IMR-90 (cell line): ENCODE measurements around the gene HLA-DOB. TPM values are rescaled to one million over a fixed set of nuclear protein-coding genes. Genes with fewer than 3 reads are reported as not detected.

ENCODE experiments used
- ATAC-seq: fragments of 200-7000 bp; cut with Tn5 transposase; 2 replicates; pipeline ENCODE4 v1.9.1; 2020; ENCODE audit warnings: low read depth, mild to moderate bottlenecking, moderate library complexity
- BruUV-seq: library from RNA; stranded (reverse); fragments of 400-500 nt; replicated peaks from 2 replicates; lab custom pipeline; 2021; lab: Mats Ljungman, UMichigan
- CTCF ChIA-PET: fragments of 300-600 bp; formaldehyde crosslinking; extraction: SDS; loops from one replicate; lab custom pipeline; 2021; ENCODE audit warnings: antibody characterized with exemption; lab: Yijun Ruan, JAX
- POLR2A ChIA-PET: fragments of 300-600 bp; sonication (Branson Sonifier 250); formaldehyde crosslinking; loops from one replicate; lab custom pipeline; 2022; ENCODE audit warnings: antibody characterized with exemption; ENCODE audit not compliant: unreplicated experiment; lab: Charles Lee
- DNase-seq: peaks from one replicate; pipeline ENCODE4 v3.0.0; 2013
- H2AFZ ChIP-seq: replicated peaks from 2 replicates; pipeline ENCODE3; 2013; ENCODE audit warnings: low read length, mild to moderate bottlenecking; ENCODE audit not compliant: poor library complexity
- H2AK5ac ChIP-seq: 2 replicates; pipeline ENCODE4 v1.6.1; 2013; ENCODE audit warnings: low read depth, low read length, inconsistent platforms
- H2AK9ac ChIP-seq: replicated peaks from 2 replicates; pipeline ENCODE3; 2013; ENCODE audit warnings: mild to moderate bottlenecking, low read depth, low read length, moderate library complexity; ENCODE audit not compliant: poor library complexity
- H2BK120ac ChIP-seq: 2 replicates; pipeline ENCODE4 v1.6.1; 2013; ENCODE audit warnings: low read depth, low read length, inconsistent platforms
- H2BK15ac ChIP-seq: 3 replicates; pipeline ENCODE4 v1.6.1; 2013; ENCODE audit warnings: low read depth, low read length, inconsistent platforms
- H2BK20ac ChIP-seq: 2 replicates; pipeline ENCODE4 v1.6.1; 2013; ENCODE audit warnings: low read depth, mild to moderate bottlenecking, inconsistent platforms, low read length, moderate library complexity
- H2BK5ac ChIP-seq: 2 replicates; pipeline ENCODE4 v1.6.1; 2013; ENCODE audit warnings: mild to moderate bottlenecking, low read depth, low read length, inconsistent platforms; ENCODE audit not compliant: poor library complexity, severe bottlenecking
- H3K14ac ChIP-seq: replicated peaks from 2 replicates; pipeline ENCODE4 v1.6.1; 2013; ENCODE audit warnings: low read depth, low read length, inconsistent platforms
- H3K18ac ChIP-seq: 2 replicates; pipeline ENCODE4 v1.6.1; 2013; ENCODE audit warnings: low read depth, low read length, control low read depth
- H3K23ac ChIP-seq: 2 replicates; pipeline ENCODE4 v1.6.1; 2013; ENCODE audit warnings: low read depth, low read length, inconsistent platforms
- H3K27ac ChIP-seq: 2 replicates; pipeline ENCODE4 v1.5.1; 2013; ENCODE audit warnings: mild to moderate bottlenecking, control low read depth, low read length; ENCODE audit not compliant: insufficient read depth
- H3K27me3 ChIP-seq: 2 replicates; pipeline ENCODE4 v1.6.1; 2013; ENCODE audit warnings: low read length; ENCODE audit not compliant: control insufficient read depth, insufficient read depth
- H3K36me3 ChIP-seq: 2 replicates; pipeline ENCODE4 v1.6.1; 2013; ENCODE audit warnings: low read length, mixed read lengths; ENCODE audit not compliant: control insufficient read depth, insufficient read depth
- H3K4ac ChIP-seq: 2 replicates; pipeline ENCODE4 v1.6.1; 2013; ENCODE audit warnings: low read depth, low read length, inconsistent platforms
- H3K4me1 ChIP-seq: 2 replicates; pipeline ENCODE4 v1.6.1; 2013; ENCODE audit warnings: low read length, mixed read lengths; ENCODE audit not compliant: control insufficient read depth, insufficient read depth
- H3K4me2 ChIP-seq: 2 replicates; pipeline ENCODE4 v1.6.1; 2013; ENCODE audit warnings: low read depth, mild to moderate bottlenecking, control low read depth, low read length, moderate library complexity
- H3K4me3 ChIP-seq: 2 replicates; pipeline ENCODE4 v1.5.1; 2013; ENCODE audit warnings: low read depth, mild to moderate bottlenecking, control low read depth, low read length, moderate library complexity; ENCODE audit not compliant: insufficient read depth
- H3K56ac ChIP-seq: 2 replicates; pipeline ENCODE4 v1.6.1; 2013; ENCODE audit warnings: low read length, inconsistent platforms; ENCODE audit not compliant: insufficient read depth; ENCODE audit errors: extremely low read depth
- H3K79me1 ChIP-seq, 2 experiments: 2 replicates each; pipeline ENCODE4 v1.6.1; 2013; ENCODE audit warnings: low read length in 2 of 2, inconsistent platforms in 1 of 2, low read depth in 1 of 2
- H3K9ac ChIP-seq: 2 replicates; pipeline ENCODE4 v1.6.1; 2013; ENCODE audit warnings: low read depth, low read length, control low read depth
- H3K9me1 ChIP-seq: 2 replicates; pipeline ENCODE4 v1.6.1; 2013; ENCODE audit warnings: low read length, inconsistent platforms; ENCODE audit not compliant: insufficient read depth
- H3K9me3 ChIP-seq: 2 replicates; pipeline ENCODE4 v1.6.1; 2013; ENCODE audit warnings: low read length; ENCODE audit not compliant: control insufficient read depth, insufficient read depth
- H4K20me1 ChIP-seq: 2 replicates; pipeline ENCODE4 v1.6.1; 2013; ENCODE audit warnings: low read length, inconsistent platforms; ENCODE audit not compliant: insufficient read depth
- H4K5ac ChIP-seq: 2 replicates; pipeline ENCODE4 v1.6.1; 2013; ENCODE audit warnings: mild to moderate bottlenecking, low read depth, low read length, control low read depth
- H4K8ac ChIP-seq, 2 experiments: 2 replicates each; pipeline ENCODE4 v1.6.1; 2013; ENCODE audit warnings: low read depth in 2 of 2, low read length in 2 of 2, control low read depth in 1 of 2, inconsistent platforms in 1 of 2
- H4K91ac ChIP-seq: 2 replicates; pipeline ENCODE4 v1.6.1; 2013; ENCODE audit warnings: low read depth, low read length, inconsistent platforms; ENCODE audit not compliant: insufficient read depth
- BHLHE40 ChIP-seq: fragments of 150-350 bp; IDR thresholded peaks from 2 replicates; pipeline ENCODE4 v1.6.1; 2016; ENCODE audit warnings: mild to moderate bottlenecking, low read depth, low read length
- CEBPB ChIP-seq: IDR thresholded peaks from 2 replicates; pipeline ENCODE4 v1.6.1; 2012; ENCODE audit warnings: low read depth, low read length, improper control_type of control experiment
- CHD1 ChIP-seq: IDR thresholded peaks from 2 replicates; pipeline ENCODE4 v1.6.1; 2012; ENCODE audit warnings: low read depth, low read length, improper control_type of control experiment
- CTCF ChIP-seq: conservative IDR thresholded peaks from 2 replicates; pipeline ENCODE4 v1.5.1; 2012; ENCODE audit warnings: mild to moderate bottlenecking, low read depth, low read length, improper control_type of control experiment
- ELK1 ChIP-seq: fragments of 150-350 bp; IDR thresholded peaks from 2 replicates; pipeline ENCODE4 v1.6.1; 2016; ENCODE audit warnings: low read depth, mild to moderate bottlenecking, low read length, moderate library complexity, borderline replicate concordance
- FOS ChIP-seq: fragments of 150-350 bp; IDR thresholded peaks from 2 replicates; pipeline ENCODE4 v1.6.1; 2016; ENCODE audit warnings: low read depth, low read length
- MAFK ChIP-seq: IDR thresholded peaks from 2 replicates; pipeline ENCODE4 v1.6.1; 2012; ENCODE audit warnings: low read depth, low read length, improper control_type of control experiment
- MAZ ChIP-seq: IDR thresholded peaks from 2 replicates; pipeline ENCODE4 v1.6.1; 2012; ENCODE audit warnings: low read depth, mild to moderate bottlenecking, low read length, improper control_type of control experiment, moderate library complexity, borderline replicate concordance
- MXI1 ChIP-seq: IDR thresholded peaks from 2 replicates; pipeline ENCODE4 v1.6.1; 2012; ENCODE audit warnings: low read depth, mild to moderate bottlenecking, low read length, moderate library complexity, borderline replicate concordance
- NFE2L2 ChIP-seq: fragments of 150-350 bp; IDR thresholded peaks from 2 replicates; pipeline ENCODE4 v1.6.1; 2016; ENCODE audit warnings: low read depth, mild to moderate bottlenecking, low read length
- POLR2A ChIP-seq: IDR thresholded peaks from 2 replicates; pipeline ENCODE4 v1.6.1; 2012; ENCODE audit warnings: mild to moderate bottlenecking, low read depth, low read length
- RAD21 ChIP-seq: IDR thresholded peaks from 2 replicates; pipeline ENCODE4 v1.6.1; 2012; ENCODE audit warnings: low read length, improper control_type of control experiment
- RCOR1 ChIP-seq: IDR thresholded peaks from 2 replicates; pipeline ENCODE4 v1.6.1; 2012; ENCODE audit warnings: mild to moderate bottlenecking, low read length, improper control_type of control experiment; ENCODE audit not compliant: insufficient replicate concordance
- RFX5 ChIP-seq: IDR thresholded peaks from 2 replicates; pipeline ENCODE4 v1.8.0; 2012; ENCODE audit warnings: low read depth, mild to moderate bottlenecking, low read length, moderate library complexity
- SMC3 ChIP-seq: fragments of 150-350 bp; IDR thresholded peaks from 2 replicates; pipeline ENCODE4 v1.6.1; 2016; ENCODE audit warnings: low read depth, mild to moderate bottlenecking, antibody characterized with exemption, low read length, moderate library complexity
- USF2 ChIP-seq: fragments of 150-350 bp; IDR thresholded peaks from 2 replicates; pipeline ENCODE4 v1.6.1; 2017; ENCODE audit warnings: mild to moderate bottlenecking, antibody characterized with exemption, low read length, low read depth
- WGBS, 2 experiments: methylation state at CpG; one replicate each; pipeline versions ENCODE4 v1.1.5 to v1.1.7; 2013; ENCODE audit warnings: missing lambda C conversion rate in 2 of 2; ENCODE audit not compliant: insufficient read length in 1 of 2; ENCODE audit errors: extremely low coverage in 2 of 2; 5-methylcytosine and 5-hydroxymethylcytosine counted together
- dilution Hi-C: fragments of 300-500 bp; cut with HindIII; formaldehyde crosslinking; loops from one replicate; pipeline ENCODE4 v1.14.3; 2018; ENCODE audit warnings: low sequenced_read_pairs; ENCODE audit not compliant: unreplicated experiment
- in situ Hi-C: fragments of 300-500 bp; cut with MboI; formaldehyde crosslinking; loops from 3 replicates; pipeline ENCODE4 v1.14.3; 2019; ENCODE audit warnings: low sequenced_read_pairs, inconsistent platforms, mixed read lengths
- intact Hi-C: fragments of 100-400 bp; cut with micrococcal nuclease; formaldehyde crosslinking; loops from 2 replicates; pipeline ENCODE4 v1.10.0; 2022
- polyA plus RNA-seq, 3 experiments: library from polyadenylated mRNA; depleted of rRNA; stranded (reverse); fragments of >200 nt; gene quantifications; 2 replicates each; pipeline ENCODE4 v1.2.3, GENCODE V29; 2012; ENCODE audit warnings: low replicate concordance in 1 of 3
- total RNA-seq: library from RNA; depleted of rRNA; stranded (reverse); fragments of >200 nt; gene quantifications from 2 replicates; pipeline ENCODE4 v1.2.3, GENCODE V29; 2012

The HLA-DOB gene
- total and polyA plus RNA-seq, 2 of the 4 experiments (the other 2 are of a cell fraction): 0.36 to 2.3 TPM

GRCh38 chr6:32792901-32793435, 23.8 kb downstream of the HLA-DOB start:
- Histone ChIP-seq H4K8ac (no peak overlapping the region), H3K23ac (no peak overlapping the region), H2AK9ac (no peak overlapping the region), H3K4ac (no peak overlapping the region), H3K27ac (no peak overlapping the region), H3K9me3 (no peaks in the 10 kb centered on the region), H3K4me1 (no peaks in the 10 kb centered on the region), H3K14ac (no peak overlapping the region), H3K4me3 (no peak overlapping the region), H2AK5ac (no peak overlapping the region), H3K9ac (no peak overlapping the region), H4K5ac (no peak overlapping the region), H3K56ac (no peak overlapping the region), H3K36me3 (no peaks in the 10 kb centered on the region), H4K91ac (no peak overlapping the region), H3K9me1 (no peaks in the 10 kb centered on the region), H3K18ac (no peak overlapping the region), H2BK15ac (no peak overlapping the region), H3K4me2 (no peak overlapping the region), H2BK120ac (no peak overlapping the region), H3K27me3 (peaks cover 24% of the 10 kb centered on the region), H4K20me1 (no peaks in the 10 kb centered on the region), H2AFZ (no peak overlapping the region), H2BK20ac (no peak overlapping the region), H2BK5ac (no peak overlapping the region), H3K79me1 (no peaks in the 10 kb centered on the region)
- intact Hi-C loops: no loop called here
- in situ Hi-C loops: loop anchor here (10.0 kb wide), 1 partner anchor 548 kb away; no protein-coding TSS in a partner anchor
- POLR2A ChIA-PET: no interaction called here
- no TSS peak for BruUV-seq
- CTCF ChIA-PET: no interaction called here
- no peak for TF ChIP-seq CHD1
- no peak for TF ChIP-seq ELK1
- no peak for TF ChIP-seq BHLHE40
- TF ChIP-seq MXI1: no peak
- TF ChIP-seq MAFK: no peak
- no peak for TF ChIP-seq USF2
- no peak for TF ChIP-seq POLR2A
- no peak for TF ChIP-seq CEBPB
- no peak for TF ChIP-seq RCOR1
- no peak for TF ChIP-seq CTCF
- no peak for TF ChIP-seq SMC3
- no peak for TF ChIP-seq MAZ
- no peak for TF ChIP-seq FOS
- TF ChIP-seq RAD21: no peak
- TF ChIP-seq NFE2L2: no peak
- TF ChIP-seq RFX5: no peak
- no peak for DNase-seq
- dilution Hi-C loops: no loop called here
- no CpG with 5 or more reads among the region's 3 CpGs for WGBS, 2 experiments
- no peak for ATAC-seq
